WTC11 (cell line): ENCODE results near the gene BMF. TPM values are rescaled to one million over a fixed set of nuclear protein-coding genes. Genes with fewer than 3 reads are reported as not detected.
A peak's percentile ranks its signal among the peaks of the same experiment; 100 is the strongest.

Experiments
- ATAC-seq: fragments of 200-7000 bp; cut with Tn5 transposase; 2 replicates; pipeline ENCODE4 v1.10.0; 2021; ENCODE audit warnings: mild to moderate bottlenecking, moderate library complexity
- CTCF ChIA-PET: fragments of 300-600 bp; sonication (Branson Sonifier 250); formaldehyde crosslinking; loops from one replicate; lab custom pipeline; 2021; ENCODE audit warnings: antibody characterized with exemption; lab: Charles Lee
- POLR2A ChIA-PET: fragments of 350-600 bp; sonication (Branson Sonifier 250); formaldehyde crosslinking; loops from one replicate; lab custom pipeline; 2021; ENCODE audit warnings: antibody characterized with exemption; lab: Charles Lee
- DNase-seq: peaks from one replicate; pipeline ENCODE4 v3.0.0; 2021; ENCODE audit warnings: low spot score
- H3K27ac Mint-ChIP-seq: 2 replicates; pipeline ENCODE4 v1.8.0; 2021; ENCODE audit warnings: mixed read lengths
- H3K27me3 Mint-ChIP-seq: 2 replicates; pipeline ENCODE4 v1.8.0; 2021; ENCODE audit warnings: low read depth, mild to moderate bottlenecking, moderate library complexity, mixed read lengths
- H3K36me3 Mint-ChIP-seq: 2 replicates; pipeline ENCODE4 v1.8.0; 2021; ENCODE audit warnings: mixed read lengths
- H3K4me1 Mint-ChIP-seq: 2 replicates; pipeline ENCODE4 v1.8.0; 2022; ENCODE audit warnings: mixed read lengths
- H3K4me3 Mint-ChIP-seq: 2 replicates; pipeline ENCODE4 v1.8.0; 2021; ENCODE audit warnings: mild to moderate bottlenecking, moderate library complexity, mixed read lengths
- H3K9me3 Mint-ChIP-seq: 2 replicates; pipeline ENCODE4 v1.8.0; 2021; ENCODE audit warnings: mixed read lengths
- ATF2 ChIP-seq: sonication (generic); formaldehyde crosslinking; IDR thresholded peaks from 2 replicates; pipeline ENCODE4 v1.8.1; 2022; ENCODE audit warnings: low read depth, missing genetic modification reagents, borderline replicate concordance
- E2F4 ChIP-seq: sonication (generic); formaldehyde crosslinking; IDR thresholded peaks from 2 replicates; pipeline ENCODE4 v1.8.1; 2022; ENCODE audit warnings: low read depth, mild to moderate bottlenecking, moderate library complexity, missing genetic modification reagents, borderline replicate concordance
- FOXJ3 ChIP-seq: sonication (generic); formaldehyde crosslinking; IDR thresholded peaks from 2 replicates; pipeline ENCODE4 v1.9.0; 2021; ENCODE audit warnings: missing genetic modification reagents, mild to moderate bottlenecking, borderline replicate concordance
- HMGXB4 ChIP-seq: sonication (generic); formaldehyde crosslinking; IDR thresholded peaks from 2 replicates; pipeline ENCODE4 v1.8.1; 2023; ENCODE audit warnings: mild to moderate bottlenecking, moderate library complexity, missing genetic modification reagents
- JUN ChIP-seq: sonication (generic); formaldehyde crosslinking; IDR thresholded peaks from 2 replicates; pipeline ENCODE4 v1.8.0; 2023; ENCODE audit warnings: mild to moderate bottlenecking, missing genetic modification reagents
- MAX ChIP-seq: sonication (generic); formaldehyde crosslinking; IDR thresholded peaks from 2 replicates; pipeline ENCODE4 v1.8.0; 2022; ENCODE audit warnings: mild to moderate bottlenecking, missing genetic modification reagents
- NFE2L1 ChIP-seq: sonication (generic); formaldehyde crosslinking; IDR thresholded peaks from 2 replicates; pipeline ENCODE4 v1.8.1; 2023; ENCODE audit warnings: missing genetic modification reagents
- OVOL2 ChIP-seq: fragments of 250-450 bp; sonication (Bioruptor Pico); IDR thresholded peaks from 2 replicates; pipeline ENCODE4 v1.9.0; 2021; ENCODE audit warnings: mild to moderate bottlenecking, borderline replicate concordance
- PREB ChIP-seq: sonication (generic); formaldehyde crosslinking; IDR thresholded peaks from 2 replicates; pipeline ENCODE4 v1.8.1; 2022; ENCODE audit warnings: mild to moderate bottlenecking, missing genetic modification reagents, moderate library complexity, borderline replicate concordance
- PRRX2 ChIP-seq: fragments of 250-450 bp; sonication (Bioruptor Pico); IDR thresholded peaks from 2 replicates; pipeline ENCODE4 v1.8.0; 2021; ENCODE audit warnings: mild to moderate bottlenecking
- RELA ChIP-seq: sonication (generic); formaldehyde crosslinking; IDR thresholded peaks from 2 replicates; pipeline ENCODE4 v1.8.1; 2022; ENCODE audit warnings: missing genetic modification reagents, mild to moderate bottlenecking, borderline replicate concordance
- SMAD4 ChIP-seq: sonication (generic); formaldehyde crosslinking; IDR thresholded peaks from 2 replicates; pipeline ENCODE4 v1.8.0; 2022; ENCODE audit warnings: mild to moderate bottlenecking, missing genetic modification reagents
- USF2 ChIP-seq: sonication (generic); formaldehyde crosslinking; IDR thresholded peaks from 2 replicates; pipeline ENCODE4 v1.8.1; 2023; ENCODE audit warnings: mild to moderate bottlenecking, missing genetic modification reagents, moderate library complexity
- ZNF232 ChIP-seq: sonication (generic); formaldehyde crosslinking; IDR thresholded peaks from 2 replicates; pipeline ENCODE4 v1.8.0; 2022; ENCODE audit warnings: mild to moderate bottlenecking, missing genetic modification reagents
- ZNF396 ChIP-seq: fragments of 250-450 bp; sonication (Bioruptor Pico); IDR thresholded peaks from 2 replicates; pipeline ENCODE4 v1.8.0; 2021; ENCODE audit warnings: mild to moderate bottlenecking, moderate library complexity, borderline replicate concordance
- ZNF532 ChIP-seq: fragments of 250-450 bp; sonication (Bioruptor Pico); IDR thresholded peaks from 2 replicates; pipeline ENCODE4 v1.9.0; 2021; ENCODE audit warnings: mild to moderate bottlenecking, borderline replicate concordance
- total RNA-seq: library from RNA; stranded (reverse); gene quantifications from 3 replicates; pipeline ENCODE4 v1.2.3, GENCODE V29; 2021

BMF gene
- total RNA-seq, 1 experiment from 2014 or later: 36.9 TPM

GRCh38 chr15:40084650-40085049 lies 24.0 kb downstream of the BMF start (continued):
- TF ChIP-seq PREB (CRISPR knock-in tag) (no peak), OVOL2 (no peak)

GRCh38 chr15:40082195-40082883 lies 26.3 kb downstream of the BMF start:
- H3K4me3 Mint-ChIP-seq: no peak overlapping the region; the same call in 1 of the 2 replicates
- DNase-seq: no peak
- H3K36me3 Mint-ChIP-seq: no peaks in the 10 kb centered on the region
- no peaks in the 10 kb centered on the region for H3K9me3 Mint-ChIP-seq
- peaks cover 39% of the 10 kb centered on the region for H3K4me1 Mint-ChIP-seq
- peaks cover 28% of the 10 kb centered on the region for H3K27me3 Mint-ChIP-seq
- no peak overlapping the region for H3K27ac Mint-ChIP-seq
- POLR2A ChIA-PET: interaction anchor here (0.6 to 1.2 kb wide), 3 partner anchors 9 to 23 kb away, joined by 3 read pairs; no protein-coding TSS in a partner anchor
- CTCF ChIA-PET: interaction anchor here (0.8 to 2.0 kb wide), 9 partner anchors 10 to 229 kb away, joined by 3 to 13 read pairs (median 4); no protein-coding TSS in a partner anchor
- peak; percentile 60 for ATAC-seq
- TF ChIP-seq ATF2 (CRISPR knock-in tag) (no peak), ZNF396 (CRISPR knock-in tag) (no peak), E2F4 (CRISPR knock-in tag) (no peak), FOXJ3 (CRISPR knock-in tag) (no peak), SMAD4 (CRISPR knock-in tag) (no peak), RELA (no peak), MAX (CRISPR knock-in tag) (no peak), JUN (CRISPR knock-in tag) (no peak), USF2 (no peak), HMGXB4 (no peak), NFE2L1 (CRISPR knock-in tag) (no peak), ZNF532 (CRISPR knock-in tag) (no peak), ZNF232 (no peak), PRRX2 (CRISPR knock-in tag) (no peak)
- TF ChIP-seq, all 79 proteins: peak for 0
